Fibroblast of skin of right quadriceps (primary cell): ENCODE data around the gene GABRG3.

Experiments
- DNase-seq: peaks from one replicate; pipeline ENCODE4 v3.0.0-alpha.2; 2013

Gene GABRG3

GRCh38 chr15:26970712-26971210 lies at the start of gene GABRG3:
Gene GABRG3 (plus strand): TSS chr15:26971181.
- peak; percentile 23 for DNase-seq

GRCh38 chr15:26921433-26921832 lies 49.5 kb upstream of the GABRG3 start:
- no peak for DNase-seq

DNA sequence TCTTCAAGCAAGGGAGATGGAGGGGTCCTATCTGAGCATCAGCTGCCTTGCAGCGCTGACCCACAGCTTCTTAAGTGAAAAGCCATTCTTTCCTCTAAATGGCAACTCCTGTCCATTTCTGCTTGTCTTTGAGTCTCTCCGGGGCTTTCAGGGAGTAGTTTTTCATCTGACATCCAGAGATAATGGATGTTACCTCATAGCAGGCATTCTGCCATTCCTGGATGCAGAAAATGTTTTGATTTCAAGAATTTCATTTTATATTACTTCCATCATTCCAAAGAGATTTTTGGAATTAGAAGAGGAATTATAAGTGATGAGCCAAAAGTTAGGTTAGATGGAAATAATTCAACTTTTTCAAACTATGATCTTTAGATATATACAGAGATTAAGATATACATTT lies 44.9 kb upstream of the GABRG3 start:
- DNase-seq = no peak

DNA sequence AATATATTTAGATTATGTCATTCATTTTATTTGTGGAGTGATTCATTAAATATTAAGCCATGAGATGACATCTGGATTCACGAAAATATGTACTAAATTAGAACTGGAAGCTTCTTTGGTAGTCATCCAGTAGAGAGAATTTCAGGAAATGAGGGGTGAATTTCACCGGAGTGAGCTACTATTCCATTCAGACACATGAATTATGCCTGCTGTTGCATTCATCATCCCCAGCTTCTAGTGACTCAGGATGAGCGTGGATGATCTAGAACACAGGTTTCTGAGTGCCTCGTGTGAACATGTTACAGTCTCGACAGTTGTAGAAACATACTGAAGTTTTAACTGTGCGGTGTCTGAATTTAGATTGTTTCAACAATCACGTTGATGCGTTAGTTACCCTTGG lies 42.9 kb upstream of the GABRG3 start:
- peak; percentile 56 for DNase-seq

- no peak for DNase-seq
These were observed 41.4 kb upstream of the GABRG3 start for GRCh38 chr15:26929588-26929987.

DNA sequence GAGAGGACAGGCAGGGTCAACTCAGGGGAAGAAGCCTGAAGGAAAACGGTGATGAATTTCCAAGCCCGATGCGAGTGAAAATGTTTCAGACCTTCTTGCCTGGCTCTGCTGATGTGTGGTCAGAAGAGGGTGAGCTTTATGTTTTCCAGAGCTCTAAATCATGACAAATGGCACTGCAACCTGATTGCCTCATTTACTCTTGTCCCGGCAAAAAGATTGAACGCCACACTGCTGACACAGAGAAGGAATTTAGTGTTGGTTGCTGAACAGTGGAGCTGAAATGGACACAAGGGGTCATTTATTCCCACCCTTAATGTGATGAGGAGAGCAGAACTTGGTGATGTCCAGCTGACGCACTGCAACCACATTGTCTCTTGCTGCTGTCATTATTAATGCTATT lies 36.1 kb upstream of the GABRG3 start:
- no peak for DNase-seq

GRCh38 chr15:26935322-26935721 lies 35.7 kb upstream of the GABRG3 start:
- DNase-seq = no peak

DNA sequence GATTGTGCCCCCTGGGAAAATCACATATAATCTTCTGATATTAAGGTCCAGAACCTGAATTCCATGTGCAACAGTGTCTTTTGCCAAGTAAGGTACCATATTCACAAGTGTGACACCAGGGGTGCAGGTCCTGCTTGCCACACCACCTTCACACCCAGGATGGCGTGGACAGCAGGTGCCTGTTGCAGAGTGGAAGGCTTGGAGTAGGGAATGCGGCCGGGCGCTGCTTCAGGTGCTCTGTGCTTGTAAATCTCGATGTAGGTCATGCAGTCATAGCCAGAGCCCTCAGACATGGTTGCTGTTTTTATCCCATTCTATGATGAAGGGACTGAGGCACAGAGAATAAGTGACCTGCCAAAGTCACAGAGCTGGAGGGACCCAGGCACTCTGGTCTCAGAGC lies 34.5 kb upstream of the GABRG3 start:
- no peak for DNase-seq

GRCh38 chr15:26937134-26937533 lies 33.8 kb upstream of the GABRG3 start:
- DNase-seq = no peak

- no peak for DNase-seq
These were observed 31.6 kb upstream of the GABRG3 start for GRCh38 chr15:26939398-26939797.

- DNase-seq = no peak
These were observed 29.5 kb upstream of the GABRG3 start for GRCh38 chr15:26941489-26941888.

DNA sequence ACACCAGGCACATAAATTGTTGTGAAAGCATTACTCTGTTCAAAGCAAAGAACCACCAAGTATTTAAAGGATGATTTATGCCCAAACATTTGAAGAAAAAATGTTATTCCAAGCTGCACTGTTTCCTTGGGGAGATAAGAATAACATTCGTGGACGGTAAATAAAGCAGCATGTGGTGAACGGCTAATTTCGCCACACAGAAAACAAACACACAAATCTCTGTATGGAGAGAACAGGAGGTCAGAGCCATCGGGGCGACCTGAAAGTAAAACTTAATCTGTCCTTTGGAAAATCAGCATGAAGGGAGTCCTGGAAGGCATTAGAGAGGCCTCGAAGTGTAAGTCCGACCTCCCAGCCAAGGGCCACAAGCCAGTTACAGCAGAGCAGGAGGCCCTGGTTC lies 27.1 kb upstream of the GABRG3 start:
- DNase-seq = no peak

DNA sequence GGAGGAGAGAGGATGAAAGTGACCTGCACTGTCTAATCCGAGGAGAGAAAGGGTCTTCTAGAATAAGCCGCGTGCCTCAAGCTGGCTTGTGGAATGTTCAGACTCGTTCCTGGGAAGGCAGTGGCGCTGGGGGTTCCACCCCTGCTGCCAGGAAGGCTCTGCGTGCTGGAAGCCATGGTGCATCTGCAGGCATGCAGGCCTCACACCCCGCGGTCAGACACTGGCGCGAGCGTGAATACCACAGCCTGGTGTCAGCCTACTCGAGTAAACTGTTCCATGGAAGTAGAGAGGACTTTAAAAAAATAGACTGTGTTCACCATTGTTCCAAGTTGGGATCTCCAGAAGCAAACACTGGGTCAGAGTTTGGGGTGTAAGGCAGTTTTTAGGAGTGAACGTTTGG lies 25.9 kb upstream of the GABRG3 start:
- DNase-seq = no peak

DNA sequence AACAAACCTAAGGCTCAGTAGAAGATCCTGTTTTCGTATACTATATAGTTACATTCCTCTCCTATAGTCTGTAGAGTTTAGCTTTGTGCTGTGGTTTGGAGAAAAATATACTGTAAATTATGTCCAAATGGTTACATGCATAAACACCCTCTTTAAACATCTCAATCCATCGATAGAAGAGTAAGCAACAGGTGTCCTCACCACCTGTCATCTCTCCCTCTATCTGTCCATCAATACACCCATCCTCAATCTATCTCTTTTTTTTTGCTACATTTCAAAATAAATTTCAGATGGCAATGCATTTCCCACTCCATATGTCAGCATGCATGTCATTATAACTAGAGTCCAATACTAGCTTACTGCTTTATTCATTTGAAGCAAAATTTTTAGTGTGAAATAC lies 21.0 kb upstream of the GABRG3 start:
- no peak for DNase-seq

DNA sequence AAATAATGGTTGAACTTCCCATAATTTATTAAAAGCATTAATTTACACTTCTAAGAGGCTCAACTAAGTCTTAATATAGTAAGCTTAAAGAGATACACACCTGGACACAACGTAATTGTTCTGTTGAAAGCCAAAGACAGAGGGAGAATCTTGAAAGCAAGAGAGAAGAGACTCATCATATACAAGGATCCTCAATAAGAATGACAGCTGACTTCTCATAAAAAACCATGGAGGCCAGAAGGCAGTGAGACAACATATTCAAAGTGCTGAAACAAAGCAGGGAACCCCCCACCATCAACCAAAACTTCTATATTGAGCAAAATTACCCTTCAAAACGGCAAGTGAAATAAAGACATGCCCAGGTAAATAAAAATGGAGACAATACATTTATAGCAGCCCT lies 16.6 kb upstream of the GABRG3 start:
- no peak for DNase-seq

DNA sequence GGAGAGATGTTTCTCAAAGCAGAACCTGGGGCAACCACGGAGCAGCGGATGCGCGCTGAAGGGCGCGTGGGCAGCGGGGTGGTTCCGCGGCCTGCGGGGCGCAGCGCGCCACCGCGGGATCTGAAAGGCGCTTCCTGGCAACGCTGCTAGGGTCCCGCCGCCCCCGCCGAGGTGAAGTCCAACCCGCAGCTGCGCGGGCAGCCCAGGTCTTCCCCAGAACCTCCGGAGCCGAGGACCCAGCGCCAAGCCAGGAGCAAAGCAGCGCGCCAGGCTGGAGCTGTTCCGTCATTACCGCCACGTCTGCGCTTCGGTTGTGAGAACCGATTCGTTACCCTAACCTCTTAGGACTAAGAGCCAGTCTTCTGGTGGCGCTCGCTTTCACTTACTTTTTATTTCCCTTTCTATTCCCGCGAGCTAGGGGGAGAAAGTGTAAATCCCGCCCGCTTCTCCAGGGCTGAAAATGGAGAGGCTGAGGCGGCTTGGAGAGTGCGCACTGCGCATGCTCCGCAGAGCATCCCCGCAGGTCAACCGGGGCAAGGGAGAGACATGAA lies 3.2 kb upstream of the GABRG3 start:
- DNase-seq = peak; percentile 74

- DNase-seq = no peak
These were observed 2.2 kb upstream of the GABRG3 start for GRCh38 chr15:26968806-26969205.

DNA sequence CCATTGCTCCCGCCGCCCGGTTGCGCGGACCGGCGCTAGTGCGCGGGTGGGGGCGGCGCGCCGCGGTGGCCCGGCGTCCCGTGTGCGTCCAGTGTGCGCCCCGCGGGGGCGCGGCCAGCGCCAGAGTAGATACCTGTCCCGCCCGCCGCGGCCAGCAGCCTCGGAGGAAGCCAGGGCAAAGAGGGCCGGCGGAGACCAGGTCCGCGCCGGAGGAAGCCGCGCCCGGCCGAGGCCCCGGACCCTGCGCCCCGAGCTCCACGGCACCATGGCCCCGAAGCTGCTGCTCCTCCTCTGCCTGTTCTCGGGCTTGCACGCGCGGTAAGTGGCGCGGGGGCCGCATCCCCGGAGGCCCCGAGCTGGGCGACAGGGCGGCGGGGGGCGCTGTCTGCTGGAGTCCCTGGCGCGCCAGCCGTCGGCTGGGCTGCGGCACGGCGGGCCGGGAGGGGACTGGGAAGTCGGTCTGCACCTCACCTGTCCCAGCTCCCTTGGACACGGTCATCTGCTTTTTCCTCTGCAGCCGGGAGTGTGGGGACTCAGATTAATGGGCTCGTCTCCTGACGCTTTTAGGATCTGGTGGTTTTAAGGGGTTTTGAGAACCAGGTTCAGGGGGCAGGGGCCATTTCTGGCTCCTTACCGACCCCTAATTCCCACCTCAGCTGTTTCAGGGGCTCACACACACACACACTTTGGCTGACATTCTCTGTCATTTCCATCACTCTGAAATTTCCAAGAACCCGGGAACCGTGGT lies 464 bp downstream of the GABRG3 start:
- no peak for DNase-seq

- peak; percentile 16 for DNase-seq
These were observed 1.7 kb downstream of the GABRG3 start for GRCh38 chr15:26972636-26973035.

GRCh38 chr15:26974120-26974780 lies 3.3 kb downstream of the GABRG3 start:
- peak; percentile 24 for DNase-seq

DNA sequence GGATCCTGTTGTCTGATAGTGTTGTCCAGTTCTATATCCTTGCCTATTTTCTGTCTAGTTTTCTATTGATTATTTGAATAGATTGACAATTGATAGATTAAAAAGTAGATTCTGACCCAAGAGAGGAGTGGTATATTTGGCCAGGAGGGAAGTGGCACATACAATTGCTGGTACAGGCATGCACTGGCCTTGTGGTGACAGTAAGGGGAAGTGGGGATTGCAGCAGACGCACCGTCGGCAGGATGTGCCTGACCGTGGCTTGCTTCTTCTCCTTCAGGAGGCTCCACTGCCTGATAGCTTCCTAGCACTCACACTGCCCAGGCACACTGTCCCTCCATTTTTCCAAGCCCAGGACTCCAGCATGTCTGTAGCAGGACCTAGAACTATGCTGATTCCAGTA lies 10.5 kb downstream of the GABRG3 start:
- no peak for DNase-seq

DNA sequence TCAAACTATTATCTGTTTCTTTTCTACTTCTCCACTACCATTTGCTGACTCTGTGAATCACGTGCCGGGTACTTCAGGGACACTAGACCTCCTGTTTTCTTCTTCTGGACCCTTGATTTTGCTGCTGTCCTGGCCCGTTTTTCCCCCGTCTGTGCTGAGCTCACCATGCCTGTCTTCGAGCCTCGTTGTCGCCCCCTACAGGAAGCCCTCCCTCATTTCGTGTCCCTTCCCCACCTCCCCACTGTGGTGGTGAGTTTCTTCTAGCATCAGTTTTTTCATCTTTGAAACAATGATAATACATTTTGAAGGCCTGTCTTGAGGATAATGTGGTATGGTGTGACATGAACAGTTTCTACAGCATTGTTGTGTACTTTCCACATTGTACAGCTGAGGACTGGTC lies 12.8 kb downstream of the GABRG3 start:
- DNase-seq = no peak

- no peak for DNase-seq
These were observed 14.1 kb downstream of the GABRG3 start for GRCh38 chr15:26985050-26985449.

DNA sequence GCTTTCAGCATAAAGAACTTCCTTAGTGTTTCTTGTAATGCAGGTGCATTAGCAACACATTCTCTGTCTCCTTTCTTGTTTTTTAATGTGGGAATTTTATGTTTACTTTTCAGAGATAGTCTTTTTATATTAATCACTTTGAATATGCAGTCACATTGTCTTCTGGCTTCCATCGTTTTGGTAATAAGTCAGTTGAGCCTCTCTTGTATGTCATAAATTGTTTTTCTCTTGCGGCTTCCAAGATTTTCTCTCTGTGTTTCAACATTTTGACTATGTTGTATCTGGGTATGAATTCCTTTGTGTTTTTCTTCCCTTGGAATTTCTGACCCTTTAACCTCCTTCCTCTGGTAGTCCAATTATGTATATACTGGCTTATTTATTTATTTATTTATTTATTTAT lies 25.3 kb downstream of the GABRG3 start:
- DNase-seq = no peak
